GM23338 (cell line): Measurements from ENCODE around the gene TBC1D30. TPM values are rescaled to one million over a fixed set of nuclear protein-coding genes. Genes with fewer than 3 reads are reported as not detected.

Source experiments
- ATAC-seq: fragments of 200-7000 bp; cut with Tn5 transposase; 3 replicates; pipeline ENCODE4 v1.9.1; 2020
- DNase-seq: peaks from one replicate; pipeline ENCODE4 v3.0.0-alpha.2; 2015; ENCODE audit warnings: low spot score
- H2AFZ ChIP-seq: fragments of 200-600 bp; sonication (generic); 2 replicates; pipeline ENCODE4 v1.8.0; 2016; ENCODE audit warnings: antibody characterized with exemption, mild to moderate bottlenecking, moderate library complexity
- H3F3A ChIP-seq: fragments of 200-600 bp; sonication (generic); replicated peaks from 2 replicates; pipeline ENCODE4 v1.8.0; 2017; ENCODE audit warnings: antibody characterized with exemption, mixed run types, low read depth
- H3K27ac ChIP-seq: fragments of 200-600 bp; sonication (generic); 2 replicates; pipeline ENCODE4 v1.6.1; 2016; ENCODE audit warnings: low read depth
- H3K27me3 ChIP-seq: fragments of 200-600 bp; sonication (generic); 2 replicates; pipeline ENCODE4 v1.8.0; 2016; ENCODE audit warnings: mild to moderate bottlenecking, mixed run types, moderate library complexity; ENCODE audit not compliant: insufficient read depth
- H3K36me3 ChIP-seq: fragments of 200-600 bp; sonication (generic); 2 replicates; pipeline ENCODE4 v1.8.0; 2016; ENCODE audit warnings: mild to moderate bottlenecking; ENCODE audit not compliant: insufficient read depth
- H3K4me1 ChIP-seq: fragments of 200-600 bp; sonication (generic); 2 replicates; pipeline ENCODE4 v1.8.0; 2016; ENCODE audit warnings: mild to moderate bottlenecking, moderate library complexity; ENCODE audit not compliant: insufficient read depth
- H3K4me2 ChIP-seq: fragments of 200-600 bp; sonication (generic); 2 replicates; pipeline ENCODE4 v1.7.1; 2017; ENCODE audit warnings: mixed run types
- H3K4me3 ChIP-seq: fragments of 200-600 bp; sonication (generic); 2 replicates; pipeline ENCODE4 v1.6.1; 2016; ENCODE audit warnings: mixed run types
- H3K79me2 ChIP-seq: fragments of 200-600 bp; sonication (generic); replicated peaks from 2 replicates; pipeline ENCODE4 v1.8.0; 2017; ENCODE audit warnings: mild to moderate bottlenecking; ENCODE audit not compliant: insufficient read depth
- H3K9me2 ChIP-seq: fragments of 200-600 bp; sonication (generic); 2 replicates; pipeline ENCODE4 v1.8.0; 2017; ENCODE audit not compliant: insufficient read depth
- H4K20me1 ChIP-seq: fragments of 200-600 bp; sonication (generic); replicated peaks from 2 replicates; pipeline ENCODE4 v1.8.0; 2017; ENCODE audit warnings: mild to moderate bottlenecking; ENCODE audit not compliant: insufficient read depth
- H3K27ac Mint-ChIP-seq: 2 replicates; pipeline ENCODE4 v1.8.0; 2020; ENCODE audit warnings: inconsistent platforms, mild to moderate bottlenecking, moderate library complexity, mixed read lengths
- H3K27me3 Mint-ChIP-seq: 3 replicates; pipeline ENCODE4 v1.8.0; 2022; ENCODE audit warnings: low read depth, mild to moderate bottlenecking, moderate library complexity, mixed read lengths, inconsistent platforms; ENCODE audit not compliant: insufficient read depth, poor library complexity
- H3K36me3 Mint-ChIP-seq: 3 replicates; pipeline ENCODE4 v1.8.0; 2021; ENCODE audit warnings: low read depth, mild to moderate bottlenecking, inconsistent platforms, moderate library complexity, mixed read lengths
- H3K4me1 Mint-ChIP-seq: 3 replicates; pipeline ENCODE4 v1.8.0; 2020; ENCODE audit warnings: mild to moderate bottlenecking, inconsistent platforms, mixed read lengths
- H3K4me3 Mint-ChIP-seq: 3 replicates; pipeline ENCODE4 v1.8.0; 2021; ENCODE audit warnings: moderate library complexity, mild to moderate bottlenecking, inconsistent platforms, mixed read lengths
- H3K9me3 Mint-ChIP-seq: 3 replicates; pipeline ENCODE4 v1.8.0; 2020; ENCODE audit warnings: moderate library complexity, mild to moderate bottlenecking, inconsistent platforms, mixed read lengths
- CREB1 ChIP-seq: fragments of 250-450 bp; sonication (Bioruptor Pico); IDR thresholded peaks from 2 replicates; pipeline ENCODE4 v1.5.0; 2020; ENCODE audit warnings: low read depth, mild to moderate bottlenecking, moderate library complexity
- ETS1 ChIP-seq: IDR thresholded peaks from 2 replicates; pipeline ENCODE4 v1.6.1; 2016; ENCODE audit warnings: antibody characterized with exemption
- EZH2 ChIP-seq: fragments of 200-600 bp; sonication (generic); IDR thresholded peaks from one replicate; pipeline ENCODE4 v1.8.0; 2017; ENCODE audit warnings: antibody characterized with exemption, mild to moderate bottlenecking, low read depth; ENCODE audit not compliant: unreplicated experiment
- EZH2phosphoT487 ChIP-seq: fragments of 200-600 bp; sonication (generic); IDR thresholded peaks from one replicate; pipeline ENCODE4 v1.8.1; 2018; ENCODE audit warnings: antibody characterized with exemption; ENCODE audit not compliant: unreplicated experiment
- JUNB ChIP-seq: IDR thresholded peaks from one replicate; pipeline ENCODE4 v1.6.1; 2016; ENCODE audit warnings: antibody characterized with exemption; ENCODE audit not compliant: unreplicated experiment
- NANOG ChIP-seq: IDR thresholded peaks from 2 replicates; pipeline ENCODE4 v1.6.1; 2016; ENCODE audit warnings: antibody characterized with exemption, borderline replicate concordance
- POLR2AphosphoS5 ChIP-seq: IDR thresholded peaks from 2 replicates; pipeline ENCODE4 v1.6.1; 2016; ENCODE audit warnings: antibody characterized with exemption, low read depth
- REST ChIP-seq: IDR thresholded peaks from one replicate; pipeline ENCODE4 v1.6.1; 2018; ENCODE audit warnings: antibody characterized with exemption; ENCODE audit not compliant: unreplicated experiment
- STAT1 ChIP-seq: IDR thresholded peaks from one replicate; pipeline ENCODE4 v1.6.1; 2016; ENCODE audit warnings: antibody characterized with exemption; ENCODE audit not compliant: unreplicated experiment
- ZNF114 ChIP-seq: fragments of 250-450 bp; sonication (Bioruptor Pico); IDR thresholded peaks from 2 replicates; pipeline ENCODE4 v1.5.0; 2020; ENCODE audit warnings: mild to moderate bottlenecking, moderate library complexity
- ZNF331 ChIP-seq: fragments of 250-450 bp; sonication (Bioruptor Pico); IDR thresholded peaks from 2 replicates; pipeline ENCODE4 v1.5.0; 2020; ENCODE audit warnings: low read depth, mild to moderate bottlenecking, moderate library complexity
- polyA plus RNA-seq: library from polyadenylated mRNA; unstranded; fragments of >200 nt; fragmentation: Nextera tagmentation; extraction: Ambion mirVana; gene quantifications from 2 replicates; pipeline ENCODE4 v1.2.1, GENCODE V29; 2016
- total RNA-seq: library from RNA; depleted of rRNA; stranded (reverse); fragments of >200 nt; shearing (Covaris generic); gene quantifications from 2 replicates; pipeline ENCODE4 v1.2.3, GENCODE V29; 2014
- TF ChIP-seq, protein P1 (sequence below): fragments of 250-450 bp; sonication (Bioruptor Pico); IDR thresholded peaks from 2 replicates; pipeline ENCODE4 v1.5.0; 2020; ENCODE audit warnings: mild to moderate bottlenecking, moderate library complexity
- TF ChIP-seq, protein P2 (sequence below), 2 experiments: fragments of 200-600 bp in 1 of 2; sonication (generic) in 1 of 2; conservative IDR thresholded peaks; 2 replicates each; pipeline versions ENCODE4 v1.5.1 to v1.6.1; 2016 to 2017; ENCODE audit warnings: antibody characterized with exemption in 2 of 2, low read depth in 2 of 2, mild to moderate bottlenecking in 2 of 2, moderate library complexity in 1 of 2

TBC1D30 gene
- total and polyA plus RNA-seq, 2 experiments from 2014 or later = 2.9 to 9.6 TPM

- Histone ChIP-seq H3K9me2 (no peaks in the 10 kb centered on the region), H3K36me3 (no peaks in the 10 kb centered on the region), H3K4me3 (no peak overlapping the region), H4K20me1 (no peaks in the 10 kb centered on the region), H3F3A (no peaks in the 10 kb centered on the region), H2AFZ (no peak overlapping the region), H3K4me2 (no peak overlapping the region), H3K27ac (no peak overlapping the region), H3K27me3 (no peaks in the 10 kb centered on the region), H3K79me2 (no peaks in the 10 kb centered on the region), H3K4me1 (no peaks in the 10 kb centered on the region)
- Mint-ChIP-seq H3K27ac (no peak overlapping the region), H3K36me3 (no peaks in the 10 kb centered on the region), H3K4me3 (no peak overlapping the region), H3K27me3 (peaks cover 3% of the 10 kb centered on the region), H3K4me1 (no peaks in the 10 kb centered on the region), H3K9me3 (no peaks in the 10 kb centered on the region)
- DNase-seq = no peak
- TF ChIP-seq, protein P1, sequence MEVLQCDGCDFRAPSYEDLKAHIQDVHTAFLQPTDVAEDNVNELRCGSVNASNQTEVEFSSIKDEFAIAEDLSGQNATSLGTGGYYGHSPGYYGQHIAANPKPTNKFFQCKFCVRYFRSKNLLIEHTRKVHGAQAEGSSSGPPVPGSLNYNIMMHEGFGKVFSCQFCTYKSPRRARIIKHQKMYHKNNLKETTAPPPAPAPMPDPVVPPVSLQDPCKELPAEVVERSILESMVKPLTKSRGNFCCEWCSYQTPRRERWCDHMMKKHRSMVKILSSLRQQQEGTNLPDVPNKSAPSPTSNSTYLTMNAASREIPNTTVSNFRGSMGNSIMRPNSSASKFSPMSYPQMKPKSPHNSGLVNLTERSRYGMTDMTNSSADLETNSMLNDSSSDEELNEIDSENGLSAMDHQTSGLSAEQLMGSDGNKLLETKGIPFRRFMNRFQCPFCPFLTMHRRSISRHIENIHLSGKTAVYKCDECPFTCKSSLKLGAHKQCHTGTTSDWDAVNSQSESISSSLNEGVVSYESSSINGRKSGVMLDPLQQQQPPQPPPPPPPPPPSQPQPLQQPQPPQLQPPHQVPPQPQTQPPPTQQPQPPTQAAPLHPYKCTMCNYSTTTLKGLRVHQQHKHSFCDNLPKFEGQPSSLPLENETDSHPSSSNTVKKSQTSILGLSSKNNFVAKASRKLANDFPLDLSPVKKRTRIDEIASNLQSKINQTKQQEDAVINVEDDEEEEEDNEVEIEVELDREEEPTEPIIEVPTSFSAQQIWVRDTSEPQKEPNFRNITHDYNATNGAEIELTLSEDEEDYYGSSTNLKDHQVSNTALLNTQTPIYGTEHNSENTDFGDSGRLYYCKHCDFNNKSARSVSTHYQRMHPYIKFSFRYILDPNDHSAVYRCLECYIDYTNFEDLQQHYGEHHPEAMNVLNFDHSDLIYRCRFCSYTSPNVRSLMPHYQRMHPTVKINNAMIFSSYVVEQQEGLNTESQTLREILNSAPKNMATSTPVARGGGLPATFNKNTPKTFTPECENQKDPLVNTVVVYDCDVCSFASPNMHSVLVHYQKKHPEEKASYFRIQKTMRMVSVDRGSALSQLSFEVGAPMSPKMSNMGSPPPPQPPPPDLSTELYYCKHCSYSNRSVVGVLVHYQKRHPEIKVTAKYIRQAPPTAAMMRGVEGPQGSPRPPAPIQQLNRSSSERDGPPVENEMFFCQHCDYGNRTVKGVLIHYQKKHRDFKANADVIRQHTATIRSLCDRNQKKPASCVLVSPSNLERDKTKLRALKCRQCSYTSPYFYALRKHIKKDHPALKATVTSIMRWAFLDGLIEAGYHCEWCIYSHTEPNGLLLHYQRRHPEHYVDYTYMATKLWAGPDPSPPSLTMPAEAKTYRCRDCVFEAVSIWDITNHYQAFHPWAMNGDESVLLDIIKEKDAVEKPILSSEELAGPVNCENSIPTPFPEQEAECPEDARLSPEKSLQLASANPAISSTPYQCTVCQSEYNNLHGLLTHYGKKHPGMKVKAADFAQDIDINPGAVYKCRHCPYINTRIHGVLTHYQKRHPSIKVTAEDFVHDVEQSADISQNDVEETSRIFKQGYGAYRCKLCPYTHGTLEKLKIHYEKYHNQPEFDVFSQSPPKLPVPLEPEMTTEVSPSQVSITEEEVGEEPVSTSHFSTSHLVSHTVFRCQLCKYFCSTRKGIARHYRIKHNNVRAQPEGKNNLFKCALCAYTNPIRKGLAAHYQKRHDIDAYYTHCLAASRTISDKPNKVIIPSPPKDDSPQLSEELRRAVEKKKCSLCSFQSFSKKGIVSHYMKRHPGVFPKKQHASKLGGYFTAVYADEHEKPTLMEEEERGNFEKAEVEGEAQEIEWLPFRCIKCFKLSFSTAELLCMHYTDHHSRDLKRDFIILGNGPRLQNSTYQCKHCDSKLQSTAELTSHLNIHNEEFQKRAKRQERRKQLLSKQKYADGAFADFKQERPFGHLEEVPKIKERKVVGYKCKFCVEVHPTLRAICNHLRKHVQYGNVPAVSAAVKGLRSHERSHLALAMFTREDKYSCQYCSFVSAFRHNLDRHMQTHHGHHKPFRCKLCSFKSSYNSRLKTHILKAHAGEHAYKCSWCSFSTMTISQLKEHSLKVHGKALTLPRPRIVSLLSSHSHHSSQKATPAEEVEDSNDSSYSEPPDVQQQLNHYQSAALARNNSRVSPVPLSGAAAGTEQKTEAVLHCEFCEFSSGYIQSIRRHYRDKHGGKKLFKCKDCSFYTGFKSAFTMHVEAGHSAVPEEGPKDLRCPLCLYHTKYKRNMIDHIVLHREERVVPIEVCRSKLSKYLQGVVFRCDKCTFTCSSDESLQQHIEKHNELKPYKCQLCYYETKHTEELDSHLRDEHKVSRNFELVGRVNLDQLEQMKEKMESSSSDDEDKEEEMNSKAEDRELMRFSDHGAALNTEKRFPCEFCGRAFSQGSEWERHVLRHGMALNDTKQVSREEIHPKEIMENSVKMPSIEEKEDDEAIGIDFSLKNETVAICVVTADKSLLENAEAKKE (CRISPR knock-in tag) = no peak
- TF ChIP-seq STAT1 (no peak), POLR2AphosphoS5 (no peak), EZH2 (no peak), EZH2phosphoT487 (no peak), JUNB (no peak), REST (no peak), ETS1 (no peak), CREB1 (CRISPR knock-in tag) (no peak), ZNF331 (CRISPR knock-in tag) (no peak), NANOG (no peak), ZNF114 (no peak)
- TF ChIP-seq, protein P2, sequence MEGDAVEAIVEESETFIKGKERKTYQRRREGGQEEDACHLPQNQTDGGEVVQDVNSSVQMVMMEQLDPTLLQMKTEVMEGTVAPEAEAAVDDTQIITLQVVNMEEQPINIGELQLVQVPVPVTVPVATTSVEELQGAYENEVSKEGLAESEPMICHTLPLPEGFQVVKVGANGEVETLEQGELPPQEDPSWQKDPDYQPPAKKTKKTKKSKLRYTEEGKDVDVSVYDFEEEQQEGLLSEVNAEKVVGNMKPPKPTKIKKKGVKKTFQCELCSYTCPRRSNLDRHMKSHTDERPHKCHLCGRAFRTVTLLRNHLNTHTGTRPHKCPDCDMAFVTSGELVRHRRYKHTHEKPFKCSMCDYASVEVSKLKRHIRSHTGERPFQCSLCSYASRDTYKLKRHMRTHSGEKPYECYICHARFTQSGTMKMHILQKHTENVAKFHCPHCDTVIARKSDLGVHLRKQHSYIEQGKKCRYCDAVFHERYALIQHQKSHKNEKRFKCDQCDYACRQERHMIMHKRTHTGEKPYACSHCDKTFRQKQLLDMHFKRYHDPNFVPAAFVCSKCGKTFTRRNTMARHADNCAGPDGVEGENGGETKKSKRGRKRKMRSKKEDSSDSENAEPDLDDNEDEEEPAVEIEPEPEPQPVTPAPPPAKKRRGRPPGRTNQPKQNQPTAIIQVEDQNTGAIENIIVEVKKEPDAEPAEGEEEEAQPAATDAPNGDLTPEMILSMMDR (conservative IDR thresholded peaks at IDR 0.05; ENCODE audit: low read depth in 2 of 2) = no peak
- ATAC-seq = no peak
Measured at GRCh38 chr12:64876388-64877071, 52.1 kb downstream of the TBC1D30 start.
